Activated CD8-positive, alpha-beta T cell treated with anti-CD3 and anti-CD28 coated beads for 36 hours (primary cell): Measurements from ENCODE around the gene CEP41. TPM values are rescaled to one million over a fixed set of nuclear protein-coding genes. Genes with fewer than 3 reads are reported as not detected.

ENCODE experiments used
- ATAC-seq: fragments of 200-7000 bp; cut with Tn5 transposase; one replicate; pipeline ENCODE4 v1.10.0; 2021; ENCODE audit warnings: mild to moderate bottlenecking, moderate library complexity
- CTCF ChIA-PET: fragments of 350-600 bp; sonication (Branson Sonifier 250); formaldehyde crosslinking; loops from one replicate; lab custom pipeline; 2021; ENCODE audit warnings: antibody characterized with exemption; lab: Charles Lee
- POLR2A ChIA-PET: fragments of 350-600 bp; sonication (Branson Sonifier 250); formaldehyde crosslinking; loops from one replicate; lab custom pipeline; 2021; ENCODE audit warnings: antibody characterized with exemption; lab: Charles Lee
- DNase-seq: peaks from one replicate; pipeline ENCODE4 v3.0.0-alpha.2; 2020
- H3K27ac Mint-ChIP-seq: one replicate; pipeline ENCODE4 v1.8.0; 2021; ENCODE audit warnings: mild to moderate bottlenecking, mixed read lengths
- H3K27me3 Mint-ChIP-seq: one replicate; pipeline ENCODE4 v1.8.0; 2021; ENCODE audit warnings: mixed read lengths
- H3K36me3 Mint-ChIP-seq: one replicate; pipeline ENCODE4 v1.8.0; 2021; ENCODE audit warnings: low read depth, mixed read lengths
- H3K4me1 Mint-ChIP-seq: one replicate; pipeline ENCODE4 v1.8.0; 2021; ENCODE audit warnings: low read depth, mixed read lengths
- H3K4me3 Mint-ChIP-seq: one replicate; pipeline ENCODE4 v1.8.0; 2021; ENCODE audit warnings: mild to moderate bottlenecking, moderate library complexity, mixed read lengths
- H3K9me3 Mint-ChIP-seq: one replicate; pipeline ENCODE4 v1.8.0; 2021; ENCODE audit warnings: mixed read lengths
- CTCF ChIP-seq: fragments of 200-600 bp; IDR thresholded peaks from one replicate; pipeline ENCODE4 v1.8.0; 2022; ENCODE audit warnings: antibody characterized with exemption, mild to moderate bottlenecking
- intact Hi-C: fragments of 100-400 bp; cut with micrococcal nuclease; formaldehyde crosslinking; loops from one replicate; pipeline ENCODE4 v1.10.0; 2022
- total RNA-seq, 2 experiments: library from RNA; stranded (reverse); gene quantifications; one replicate each; pipeline ENCODE4 v1.2.3, GENCODE V29; 2021

CEP41 gene
- total RNA-seq, 2 experiments from 2014 or later, result 28.0 to 28.1 TPM

- ATAC-seq (no peak), DNase-seq (no peak)
- ChIA-PET CTCF (interaction anchor here (0.8 kb wide), 1 partner anchor 8 kb away, joined by 3 read pairs; no protein-coding TSS in a partner anchor), POLR2A (no interaction called here)
- Mint-ChIP-seq H3K9me3 (peaks cover 4% of the 10 kb centered on the region), H3K36me3 (no peaks in the 10 kb centered on the region), H3K4me3 (no peak overlapping the region), H3K27ac (no peak overlapping the region), H3K4me1 (peaks cover 18% of the 10 kb centered on the region), H3K27me3 (peaks cover 10% of the 10 kb centered on the region)
- TF ChIP-seq CTCF, result no peak
- intact Hi-C loops, result loop anchor here (10.0 kb wide), 2 partner anchors 237 to 243 kb away; no protein-coding TSS in a partner anchor
Observed at GRCh38 chr7:130481898-130482297, 41.1 kb upstream of the CEP41 start.

- POLR2A ChIA-PET, result no interaction called here
- DNase-seq (no peak), ATAC-seq (no peak)
- Mint-ChIP-seq H3K4me1 (peaks cover 2% of the 10 kb centered on the region), H3K27ac (no peak overlapping the region), H3K9me3 (peaks cover 4% of the 10 kb centered on the region), H3K27me3 (peaks cover 5% of the 10 kb centered on the region), H3K36me3 (no peaks in the 10 kb centered on the region), H3K4me3 (no peak overlapping the region)
- CTCF ChIA-PET, result no interaction called here
- intact Hi-C loops, result loop anchor here (10.0 kb wide), 2 partner anchors 235 to 245 kb away; no protein-coding TSS in a partner anchor
- no peak for TF ChIP-seq CTCF
Observed at GRCh38 chr7:130479716-130480400, 39.0 kb upstream of the CEP41 start.

- ATAC-seq (no peak), DNase-seq (no peak)
- intact Hi-C loops, result no loop called here
- CTCF ChIA-PET, result no interaction called here
- POLR2A ChIA-PET, result no interaction called here
- Mint-ChIP-seq H3K9me3 (peaks cover 4% of the 10 kb centered on the region), H3K27me3 (peaks cover 3% of the 10 kb centered on the region), H3K36me3 (no peaks in the 10 kb centered on the region), H3K27ac (no peak overlapping the region), H3K4me3 (no peak overlapping the region), H3K4me1 (no peaks in the 10 kb centered on the region)
- TF ChIP-seq CTCF, result no peak
Observed at GRCh38 chr7:130478991-130479390, 38.2 kb upstream of the CEP41 start.

- H3K4me3 Mint-ChIP-seq, result no peak overlapping the region
- POLR2A ChIA-PET, result no interaction called here
- peaks cover 4% of the 10 kb centered on the region for H3K9me3 Mint-ChIP-seq
- H3K4me1 Mint-ChIP-seq, result peaks cover 4% of the 10 kb centered on the region
- H3K27me3 Mint-ChIP-seq, result peaks cover 1% of the 10 kb centered on the region
- no peak for DNase-seq
- H3K36me3 Mint-ChIP-seq, result no peaks in the 10 kb centered on the region
- no peak for TF ChIP-seq CTCF
- intact Hi-C loops, result no loop called here
- CTCF ChIA-PET, result interaction anchor here (0.9 kb wide), 1 partner anchor 11 kb away, joined by 3 read pairs; no protein-coding TSS in a partner anchor
- no peak for ATAC-seq
- H3K27ac Mint-ChIP-seq, result no peak overlapping the region
Observed at GRCh38 chr7:130476297-130477150, 35.7 kb upstream of the CEP41 start.
